ENCODE measurements around the gene TMEM54.

GRCh38 chr1:32868085-32868484, 33.1 kb downstream of the TMEM54 start:
- TF ChIP-seq CTCF (IDR thresholded peaks at IDR 0.05): no peak
- TF ChIP-seq POLR2A (IDR thresholded peaks at IDR 0.05): no peak
